Prostate gland (tissue), 2 donors: ENCODE results near the gene SEC14L3.

Source experiments
- POLR2A ChIP-seq: fragments of 450-650 bp; IDR thresholded peaks from one replicate; pipeline ENCODE4 v1.6.1; 2016; ENCODE audit warnings: antibody characterized with exemption, mild to moderate bottlenecking
- POLR2AphosphoS5 ChIP-seq: sonication (generic); formaldehyde crosslinking; IDR thresholded peaks from one replicate; pipeline ENCODE4 v1.6.1; 2017; ENCODE audit warnings: antibody characterized with exemption
- TF ChIP-seq, protein P1 (sequence below), 4 experiments: fragments of 200-600 bp in 2 of 4; fragments of 450-650 bp in 2 of 4; sonication (generic) in 2 of 4; IDR thresholded peaks; 1 replicate in 3 of 4; 2 replicates in 1 of 4; pipeline ENCODE4 v1.5.1; 2016 to 2019; ENCODE audit warnings: antibody characterized with exemption in 4 of 4, mild to moderate bottlenecking in 2 of 4, moderate library complexity in 2 of 4

DNA sequence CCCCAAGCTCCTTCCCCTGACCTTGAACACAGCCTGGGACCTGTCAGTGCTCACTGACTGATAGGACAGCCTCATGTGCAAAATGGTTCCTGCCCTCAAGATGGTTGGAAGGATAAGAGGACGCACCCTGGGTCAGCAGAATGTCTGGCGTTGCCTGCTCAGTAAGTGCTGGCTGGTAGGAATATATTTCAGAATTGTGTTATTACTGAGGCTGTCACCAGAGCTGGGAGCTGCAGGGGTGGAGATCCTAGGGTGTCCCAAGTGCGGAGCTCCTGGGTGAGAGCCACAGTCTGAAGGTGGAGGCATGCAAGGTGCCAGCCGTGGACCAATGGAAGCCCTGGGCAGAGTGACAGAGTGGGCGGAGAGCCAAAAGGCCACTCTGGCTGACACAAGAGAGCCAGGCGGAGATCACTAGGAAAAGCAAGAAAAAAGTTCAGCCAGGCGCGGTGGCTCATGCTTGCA, 34.7 kb upstream of the SEC14L3 start:
- TF ChIP-seq POLR2A, result no peak
- TF ChIP-seq, protein P1, sequence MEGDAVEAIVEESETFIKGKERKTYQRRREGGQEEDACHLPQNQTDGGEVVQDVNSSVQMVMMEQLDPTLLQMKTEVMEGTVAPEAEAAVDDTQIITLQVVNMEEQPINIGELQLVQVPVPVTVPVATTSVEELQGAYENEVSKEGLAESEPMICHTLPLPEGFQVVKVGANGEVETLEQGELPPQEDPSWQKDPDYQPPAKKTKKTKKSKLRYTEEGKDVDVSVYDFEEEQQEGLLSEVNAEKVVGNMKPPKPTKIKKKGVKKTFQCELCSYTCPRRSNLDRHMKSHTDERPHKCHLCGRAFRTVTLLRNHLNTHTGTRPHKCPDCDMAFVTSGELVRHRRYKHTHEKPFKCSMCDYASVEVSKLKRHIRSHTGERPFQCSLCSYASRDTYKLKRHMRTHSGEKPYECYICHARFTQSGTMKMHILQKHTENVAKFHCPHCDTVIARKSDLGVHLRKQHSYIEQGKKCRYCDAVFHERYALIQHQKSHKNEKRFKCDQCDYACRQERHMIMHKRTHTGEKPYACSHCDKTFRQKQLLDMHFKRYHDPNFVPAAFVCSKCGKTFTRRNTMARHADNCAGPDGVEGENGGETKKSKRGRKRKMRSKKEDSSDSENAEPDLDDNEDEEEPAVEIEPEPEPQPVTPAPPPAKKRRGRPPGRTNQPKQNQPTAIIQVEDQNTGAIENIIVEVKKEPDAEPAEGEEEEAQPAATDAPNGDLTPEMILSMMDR (IDR thresholded peaks at IDR 0.05), result no peak
- TF ChIP-seq POLR2AphosphoS5, result no peak
